Muscle of arm (tissue), 12 donors: ENCODE results near the gene HNF1A. TPM values are rescaled to one million over a fixed set of nuclear protein-coding genes. Genes with fewer than 3 reads are reported as not detected.

Source experiments
- DNase-seq: peaks from one replicate; pipeline ENCODE4 v3.0.0-alpha.2; 2013
- polyA plus RNA-seq, 12 donors: library from polyadenylated mRNA; unstranded; fragments of 120-200 nt; gene quantifications; one replicate each; pipeline ENCODE4 v1.2.1, GENCODE V29; 2013; ENCODE audit not compliant: insufficient read length in 12 of 12

HNF1A gene
- polyA plus RNA-seq, 12 donors = 0.10 to 11.8 (median 0.12) TPM; not detected in 8

GRCh38 chr12:120984351-120984898 lies 6.1 kb downstream of the HNF1A start:
- DNase-seq = no peak

GRCh38 chr12:120988234-120988633 lies 9.9 kb downstream of the HNF1A start:
- DNase-seq = no peak

GRCh38 chr12:120988658-120989057 lies 10.3 kb downstream of the HNF1A start:
- no peak for DNase-seq

GRCh38 chr12:120989687-120990086 lies 11.3 kb downstream of the HNF1A start:
- DNase-seq = no peak

DNA sequence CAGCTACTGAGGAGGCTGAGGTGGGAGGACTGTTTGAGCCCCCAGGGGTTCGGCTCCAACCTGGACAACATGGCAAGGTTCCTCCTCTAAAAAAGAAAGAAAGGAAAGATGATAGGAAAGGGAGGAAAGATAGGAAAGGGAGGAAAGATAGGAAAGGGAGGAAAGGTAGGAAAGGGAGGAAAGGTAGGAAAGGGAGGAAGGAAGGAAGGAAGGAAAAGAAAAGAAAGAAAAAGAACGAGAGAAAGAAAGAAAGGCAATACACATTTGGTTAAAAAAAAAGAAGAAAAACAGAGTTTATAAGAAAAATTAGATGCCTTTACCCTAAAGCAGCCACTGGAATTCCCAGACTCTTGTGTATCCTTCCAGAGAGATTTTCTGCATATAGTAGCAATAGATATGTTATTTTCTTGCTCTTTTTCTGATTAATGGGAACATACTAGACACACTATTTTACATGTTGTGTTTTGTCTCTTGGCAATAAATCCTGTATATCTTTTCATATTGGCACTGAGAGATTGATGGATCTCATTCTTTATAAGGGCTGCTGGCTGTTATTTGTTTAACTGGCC lies 12.2 kb downstream of the HNF1A start:
- no peak for DNase-seq

GRCh38 chr12:120991965-120992364 lies 13.6 kb downstream of the HNF1A start:
- no peak for DNase-seq

GRCh38 chr12:120992989-120993388 lies 14.6 kb downstream of the HNF1A start:
- no peak for DNase-seq

- no peak for DNase-seq
Measured at GRCh38 chr12:120993496-120993895, 15.2 kb downstream of the HNF1A start.

DNA sequence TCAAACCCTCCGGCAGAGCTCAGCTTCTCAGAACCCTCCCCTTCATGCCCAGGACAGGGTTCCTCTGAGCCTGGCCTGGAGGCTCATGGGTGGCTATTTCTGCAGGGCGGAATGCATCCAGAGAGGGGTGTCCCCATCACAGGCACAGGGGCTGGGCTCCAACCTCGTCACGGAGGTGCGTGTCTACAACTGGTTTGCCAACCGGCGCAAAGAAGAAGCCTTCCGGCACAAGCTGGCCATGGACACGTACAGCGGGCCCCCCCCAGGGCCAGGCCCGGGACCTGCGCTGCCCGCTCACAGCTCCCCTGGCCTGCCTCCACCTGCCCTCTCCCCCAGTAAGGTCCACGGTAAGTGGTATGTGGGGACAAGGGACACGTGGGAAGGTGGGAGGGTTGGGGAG lies 15.7 kb downstream of the HNF1A start:
- DNase-seq = no peak

DNA sequence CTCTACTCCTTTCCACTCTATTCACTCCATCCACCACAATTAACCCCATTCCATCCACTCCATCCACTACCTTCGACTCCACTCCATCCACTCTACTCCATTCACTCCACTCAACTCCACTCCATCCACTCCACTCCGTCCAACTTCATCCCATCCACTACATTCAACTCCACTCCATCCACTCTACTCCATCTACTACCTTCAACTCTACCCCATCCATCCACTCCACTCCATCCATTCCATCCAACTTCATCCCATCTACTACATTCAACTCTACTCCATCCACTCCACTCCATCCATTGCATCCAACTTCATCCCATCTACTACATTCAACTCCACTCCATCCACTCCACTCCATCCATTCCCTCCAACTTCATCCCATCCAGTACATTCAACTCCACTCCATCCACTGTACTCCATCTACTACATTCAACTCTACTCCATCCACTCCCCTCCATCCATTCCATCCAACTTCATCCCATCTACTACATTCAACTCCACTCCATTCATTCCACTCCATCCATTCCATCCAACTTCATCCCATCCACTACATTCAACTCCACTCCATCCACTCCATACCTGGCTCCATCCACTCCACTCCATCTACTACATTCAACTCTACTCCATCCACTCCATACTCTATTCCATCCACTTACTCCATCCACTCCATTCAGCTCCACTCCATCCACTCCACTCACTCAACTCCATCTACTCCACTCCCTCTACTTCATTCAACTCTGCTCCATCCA lies 16.4 kb downstream of the HNF1A start:
- DNase-seq = no peak

- no peak for DNase-seq
Measured at GRCh38 chr12:120996133-120996746, 17.9 kb downstream of the HNF1A start.

DNA sequence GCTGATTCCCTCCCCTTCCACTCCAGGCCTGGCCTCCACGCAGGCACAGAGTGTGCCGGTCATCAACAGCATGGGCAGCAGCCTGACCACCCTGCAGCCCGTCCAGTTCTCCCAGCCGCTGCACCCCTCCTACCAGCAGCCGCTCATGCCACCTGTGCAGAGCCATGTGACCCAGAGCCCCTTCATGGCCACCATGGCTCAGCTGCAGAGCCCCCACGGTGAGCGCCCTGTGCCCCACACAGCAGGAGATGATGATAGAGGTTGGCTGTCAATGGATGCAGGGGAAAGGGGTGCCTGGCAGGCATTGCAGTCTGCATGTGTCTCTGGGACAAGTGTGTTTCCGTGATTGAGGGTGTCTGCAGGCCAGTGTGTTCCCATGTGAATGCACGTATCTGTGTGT lies 19.1 kb downstream of the HNF1A start:
- DNase-seq = no peak

DNA sequence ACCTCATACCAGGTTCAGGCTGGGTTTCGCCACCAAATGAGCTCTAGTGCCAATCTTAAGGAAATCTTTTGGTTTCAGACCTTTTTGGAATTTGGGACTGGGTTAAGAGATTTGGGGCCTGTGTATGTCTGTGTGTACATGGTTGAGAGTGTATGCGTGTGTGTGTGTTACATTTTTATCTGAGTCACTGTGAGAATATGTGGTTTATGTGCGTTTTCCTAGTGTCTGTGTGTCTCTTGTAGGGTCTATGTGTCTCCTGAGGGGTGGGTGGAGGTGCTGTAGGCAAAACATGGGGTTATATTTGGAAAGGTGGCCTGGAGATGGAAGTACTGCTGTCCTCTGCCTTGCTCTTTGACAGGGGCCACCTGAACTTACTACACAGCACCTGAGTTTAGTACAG lies 20.1 kb downstream of the HNF1A start:
- no peak for DNase-seq

GRCh38 chr12:120999191-121000120 lies 21.1 kb downstream of the HNF1A start:
- DNase-seq = no peak

DNA sequence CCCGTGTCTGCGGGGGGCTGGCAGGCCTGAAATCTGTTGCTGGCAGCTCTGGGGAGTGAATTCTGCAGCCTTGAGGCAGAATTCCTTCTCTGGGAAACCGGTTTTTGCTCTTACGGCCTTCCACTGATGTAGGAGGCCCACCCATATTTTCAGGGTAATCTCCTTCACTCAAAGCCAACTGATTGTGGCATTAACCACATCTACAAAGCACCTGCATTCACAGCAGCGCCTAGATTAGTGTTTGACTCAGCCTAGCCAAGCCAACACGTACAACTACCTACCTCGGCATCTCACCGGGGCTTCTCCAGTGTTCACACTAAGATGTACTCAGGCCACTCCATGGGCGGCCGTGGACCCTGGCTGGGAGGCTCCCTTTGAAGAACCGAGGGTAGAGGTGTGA lies 22.2 kb downstream of the HNF1A start:
- no peak for DNase-seq

DNA sequence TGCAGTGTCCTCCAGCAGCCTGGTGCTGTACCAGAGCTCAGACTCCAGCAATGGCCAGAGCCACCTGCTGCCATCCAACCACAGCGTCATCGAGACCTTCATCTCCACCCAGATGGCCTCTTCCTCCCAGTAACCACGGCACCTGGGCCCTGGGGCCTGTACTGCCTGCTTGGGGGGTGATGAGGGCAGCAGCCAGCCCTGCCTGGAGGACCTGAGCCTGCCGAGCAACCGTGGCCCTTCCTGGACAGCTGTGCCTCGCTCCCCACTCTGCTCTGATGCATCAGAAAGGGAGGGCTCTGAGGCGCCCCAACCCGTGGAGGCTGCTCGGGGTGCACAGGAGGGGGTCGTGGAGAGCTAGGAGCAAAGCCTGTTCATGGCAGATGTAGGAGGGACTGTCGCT lies 22.7 kb downstream of the HNF1A start:
- DNase-seq = no peak

DNA sequence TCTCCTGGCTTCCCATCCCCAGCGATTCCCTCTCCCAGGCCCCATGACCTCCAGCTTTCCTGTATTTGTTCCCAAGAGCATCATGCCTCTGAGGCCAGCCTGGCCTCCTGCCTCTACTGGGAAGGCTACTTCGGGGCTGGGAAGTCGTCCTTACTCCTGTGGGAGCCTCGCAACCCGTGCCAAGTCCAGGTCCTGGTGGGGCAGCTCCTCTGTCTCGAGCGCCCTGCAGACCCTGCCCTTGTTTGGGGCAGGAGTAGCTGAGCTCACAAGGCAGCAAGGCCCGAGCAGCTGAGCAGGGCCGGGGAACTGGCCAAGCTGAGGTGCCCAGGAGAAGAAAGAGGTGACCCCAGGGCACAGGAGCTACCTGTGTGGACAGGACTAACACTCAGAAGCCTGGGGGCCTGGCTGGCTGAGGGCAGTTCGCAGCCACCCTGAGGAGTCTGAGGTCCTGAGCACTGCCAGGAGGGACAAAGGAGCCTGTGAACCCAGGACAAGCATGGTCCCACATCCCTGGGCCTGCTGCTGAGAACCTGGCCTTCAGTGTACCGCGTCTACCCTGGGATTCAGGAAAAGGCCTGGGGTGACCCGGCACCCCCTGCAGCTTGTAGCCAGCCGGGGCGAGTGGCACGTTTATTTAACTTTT lies 23.6 kb downstream of the HNF1A start:
- no peak for DNase-seq

GRCh38 chr12:121003650-121004049 lies 25.3 kb downstream of the HNF1A start:
- no peak for DNase-seq

DNA sequence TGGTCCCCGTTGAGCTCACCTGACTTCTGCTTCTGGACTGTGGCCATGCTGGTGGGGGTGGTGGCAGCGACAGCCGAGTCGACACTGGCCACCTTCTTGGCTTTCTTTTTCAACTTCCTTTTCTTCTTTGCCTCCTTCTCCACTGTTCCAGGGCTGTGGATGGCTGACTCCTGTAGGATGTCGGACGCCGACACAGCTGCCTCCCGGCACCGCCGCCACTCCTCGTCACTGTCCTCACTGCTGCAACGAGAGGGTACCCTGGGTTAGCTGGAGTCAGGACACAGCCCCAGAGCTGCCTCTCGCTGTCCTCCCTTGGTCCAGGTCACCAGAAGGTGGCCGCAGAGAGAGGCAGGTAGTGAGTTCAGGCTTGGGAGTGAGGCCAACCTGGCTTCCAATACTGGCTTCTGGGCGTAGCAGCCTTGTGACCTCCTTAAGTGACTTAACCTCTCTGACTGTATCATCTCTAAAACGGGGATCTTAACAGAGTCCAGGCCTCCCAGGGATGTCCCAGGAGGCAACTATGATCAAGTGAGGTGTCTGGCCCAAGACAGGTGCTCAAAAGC lies 26.0 kb downstream of the HNF1A start:
- DNase-seq = no peak

DNA sequence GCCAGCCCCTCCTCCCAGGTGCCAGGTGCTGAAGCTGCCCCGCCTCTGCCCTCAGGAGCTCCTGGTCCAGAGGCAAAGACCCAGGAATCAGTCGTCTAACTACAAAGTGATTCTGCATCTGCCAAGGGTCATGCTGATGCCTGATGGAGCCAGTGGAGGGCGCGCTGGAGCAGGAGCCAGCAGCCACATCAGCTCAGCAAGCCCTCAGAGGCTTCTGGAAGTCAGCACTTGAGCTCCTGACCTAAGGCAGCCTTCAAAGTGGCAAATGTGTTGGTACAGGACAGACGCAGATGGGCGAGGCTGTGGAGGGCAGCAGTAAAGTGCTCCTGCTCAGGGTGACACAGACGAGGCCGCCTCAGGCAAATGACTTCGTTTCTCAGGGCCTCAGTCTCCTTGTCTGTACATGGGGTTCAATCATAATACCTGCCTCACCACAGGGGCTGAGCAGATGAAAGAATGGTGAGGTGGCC lies 27.0 kb downstream of the HNF1A start:
- DNase-seq = no peak
